Gastroesophageal sphincter (tissue), 3 donors: ENCODE results near the gene DYRK1A.

Experiments used
- CTCF ChIP-seq, 4 experiments: fragments of 200-600 bp in 2 of 4; fragments of 450-650 bp in 2 of 4; sonication (generic) in 1 of 4; IDR thresholded peaks; one replicate each; pipeline ENCODE4 v1.5.1; 2017 to 2019; ENCODE audit warnings: antibody characterized with exemption in 4 of 4, mild to moderate bottlenecking in 2 of 4, moderate library complexity in 2 of 4
- POLR2A ChIP-seq, 2 donors: fragments of 450-650 bp; IDR thresholded peaks; one replicate each; pipeline ENCODE4 v1.6.1; 2017; ENCODE audit warnings: antibody characterized with exemption in 2 of 2, mild to moderate bottlenecking in 2 of 2, moderate library complexity in 1 of 2

DNA sequence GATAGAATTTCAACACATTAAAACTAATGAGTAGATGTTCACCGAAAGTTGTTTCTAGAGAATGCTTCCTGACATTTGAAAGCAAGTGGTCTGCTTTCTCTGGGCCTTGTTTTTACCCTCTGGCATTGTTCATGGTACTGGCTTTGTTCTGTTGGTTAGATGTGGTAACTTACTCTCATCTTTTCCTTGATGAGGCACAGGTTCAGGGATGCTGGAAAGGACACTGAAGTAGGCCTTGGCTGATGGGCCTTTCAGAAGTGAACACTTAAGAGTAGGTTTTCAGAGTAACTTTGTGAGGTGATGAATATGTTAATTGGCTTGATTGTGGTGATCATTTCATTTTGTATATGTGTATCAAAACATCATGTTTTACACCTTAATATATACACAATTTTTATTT, 55.8 kb downstream of the DYRK1A start:
- TF ChIP-seq CTCF (IDR thresholded peaks at IDR 0.05) (no peak), POLR2A (IDR thresholded peaks at IDR 0.05) (no peak)
